T-cell (primary cell): ENCODE results near the gene ATP5MC2. TPM values are rescaled to one million over a fixed set of nuclear protein-coding genes. Genes with fewer than 3 reads are reported as not detected.
"Not testable (repeated sequence)": the region's sequence is repeated elsewhere in the genome, so short reads cannot be mapped to it uniquely, and the experiment has no call there.

Experiments used
- ATAC-seq, 4 experiments: fragments of 200-7000 bp in 3 of 4; fragments of 150-1000 bp in 1 of 4; cut with Tn5 transposase; replicated peaks in 1 of 4; 1 replicate in 3 of 4; 2 replicates in 1 of 4; pipeline ENCODE4 v1.10.0; 2021; ENCODE audit warnings: moderate library complexity in 3 of 4, mild to moderate bottlenecking in 2 of 4, moderate number of reproducible peaks in 1 of 4
- CTCF ChIA-PET, 2 donors: fragments of 300-600 bp; sonication (Branson Sonifier 250); formaldehyde crosslinking; loops; one replicate each; lab custom pipeline; 2022; ENCODE audit warnings: antibody characterized with exemption in 2 of 2; lab: Charles Lee
- POLR2A ChIA-PET, 2 donors: fragments of 300-600 bp; sonication (Branson Sonifier 250); formaldehyde crosslinking; loops; one replicate each; lab custom pipeline; 2022; ENCODE audit warnings: antibody characterized with exemption in 2 of 2; lab: Charles Lee
- DNase-seq, 35 experiments: peaks; one replicate each; pipeline versions ENCODE4 v3.0.0 to v3.0.0-alpha.2; 2013 to 2023
- H3K27ac ChIP-seq: one replicate; pipeline ENCODE4 v1.5.1; 2013; ENCODE audit warnings: low read length
- H3K27me3 ChIP-seq, 2 experiments: replicated peaks in 1 of 2; 1 replicate in 1 of 2; 2 replicates in 1 of 2; pipeline versions ENCODE4 v1.6.1 to v1.7.0; 2013; ENCODE audit warnings: low read length in 1 of 2, mixed read lengths in 1 of 2; ENCODE audit not compliant: control insufficient read depth in 2 of 2, insufficient read depth in 2 of 2; ENCODE audit errors: extremely low read depth in 1 of 2
- H3K36me3 ChIP-seq, 2 donors: 1 replicate in 1 of 2; 2 replicates in 1 of 2; pipeline versions ENCODE4 v1.6.1 to v1.7.0; 2013; ENCODE audit warnings: low read length in 1 of 2; ENCODE audit not compliant: control insufficient read depth in 2 of 2, insufficient read depth in 1 of 2; ENCODE audit errors: extremely low read depth in 1 of 2
- H3K4me1 ChIP-seq, 2 experiments: 1 replicate in 1 of 2; 2 replicates in 1 of 2; pipeline versions ENCODE4 v1.6.1 to v1.7.0; 2013; ENCODE audit warnings: low read length in 2 of 2, mixed read lengths in 1 of 2; ENCODE audit not compliant: insufficient read depth in 2 of 2, control insufficient read depth in 1 of 2; ENCODE audit errors: extremely low read depth in 1 of 2
- H3K4me3 ChIP-seq, 2 donors: 1 replicate in 1 of 2; 2 replicates in 1 of 2; pipeline versions ENCODE4 v1.5.1 to v1.7.0; 2013; ENCODE audit warnings: mild to moderate bottlenecking in 2 of 2, low read length in 1 of 2, moderate library complexity in 1 of 2; ENCODE audit not compliant: control insufficient read depth in 1 of 2; ENCODE audit errors: extremely low read depth in 1 of 2
- H3K9me3 ChIP-seq: 2 replicates; pipeline ENCODE4 v1.7.0; 2013
- H3K27ac Mint-ChIP-seq, 2 donors: one replicate each; pipeline ENCODE4 v1.8.0; 2020 to 2021; ENCODE audit warnings: mild to moderate bottlenecking in 2 of 2, mixed read lengths in 2 of 2
- H3K27me3 Mint-ChIP-seq, 2 donors: one replicate each; pipeline ENCODE4 v1.8.0; 2021 to 2022; ENCODE audit warnings: mixed read lengths in 2 of 2
- H3K36me3 Mint-ChIP-seq: one replicate; pipeline ENCODE4 v1.8.0; 2021; ENCODE audit warnings: mixed read lengths
- H3K4me1 Mint-ChIP-seq, 3 donors: one replicate each; pipeline ENCODE4 v1.8.0; 2020 to 2022; ENCODE audit warnings: mixed read lengths in 3 of 3, mild to moderate bottlenecking in 1 of 3
- H3K4me3 Mint-ChIP-seq, 3 donors: one replicate each; pipeline ENCODE4 v1.8.0; 2020 to 2022; ENCODE audit warnings: mild to moderate bottlenecking in 3 of 3, mixed read lengths in 3 of 3, moderate library complexity in 3 of 3
- H3K9me3 Mint-ChIP-seq, 3 donors: one replicate each; pipeline ENCODE4 v1.8.0; 2020 to 2022; ENCODE audit warnings: mixed read lengths in 3 of 3
- WGBS: methylation state at CpG from one replicate; pipeline ENCODE4 v1.1.5; 2013; ENCODE audit warnings: missing lambda C conversion rate; ENCODE audit not compliant: insufficient coverage; 5-methylcytosine and 5-hydroxymethylcytosine counted together
- total RNA-seq, 35 experiments: library from RNA in 6 of 35; stranded (reverse) in 6 of 35; fragments of 120-200 nt in 1 of 35; gene quantifications; one replicate each; pipeline versions ENCODE4 v1.2.1 to v1.2.4 and lab custom pipeline; 2013 to 2026

The ATP5MC2 gene
- total RNA-seq, 5 donors from 2014 or later (not counting 1 experiment from before 2014, with no cell fraction given), result 223 to 283 (median 251) TPM

GRCh38 chr12:53686436-53686835 lies 10.6 kb upstream of the ATP5MC2 start:
- Mint-ChIP-seq H3K36me3 (no peaks in the 10 kb centered on the region), H3K4me1 (no peaks in the 10 kb centered on the region), H3K4me3 (no peak overlapping the region), H3K27me3 (peaks cover 9 to 10% of the 10 kb centered on the region in 2 donors), H3K9me3 (no peaks in the 10 kb centered on the region), H3K27ac (no peak overlapping the region)
- Histone ChIP-seq H3K27me3 (peaks cover 3 to 10% of the 10 kb centered on the region in 2 experiments), H3K36me3 (no peaks in the 10 kb centered on the region), H3K4me3 (no peak overlapping the region), H3K9me3 (no peaks in the 10 kb centered on the region), H3K4me1 (no peaks in the 10 kb centered on the region), H3K27ac (no peak overlapping the region)
- ChIA-PET POLR2A (interaction anchor here in 1 of 2 donors (0.7 kb wide), 1 partner anchor 44 kb away, joined by 3 read pairs; no protein-coding TSS in a partner anchor), CTCF (interaction anchor here in 1 of 2 donors (0.6 to 1.3 kb wide), 5 partner anchors 10 to 60 kb away, joined by 3 read pairs; no protein-coding TSS in a partner anchor)
- ATAC-seq, result no peak
- WGBS, result no CpG with 5 or more reads among the region's 3 CpGs
- no peak for DNase-seq

- Mint-ChIP-seq H3K36me3 (no peaks in the 10 kb centered on the region), H3K27me3 (peaks cover 6 to 13% of the 10 kb centered on the region in 2 donors), H3K4me1 (no peaks in the 10 kb centered on the region), H3K9me3 (no peaks in the 10 kb centered on the region), H3K27ac (no peak overlapping the region), H3K4me3 (no peak overlapping the region)
- POLR2A ChIA-PET, result no interaction called here
- ATAC-seq (no peak), DNase-seq (no peak)
- no peaks in the 10 kb centered on the region for H3K4me1 ChIP-seq
- peaks cover 0 to 3% of the 10 kb centered on the region in 2 experiments for H3K27me3 ChIP-seq
- WGBS, result 85% methylated on average over 3 of the region's 3 CpGs
- CTCF ChIA-PET, result no interaction called here
- no peaks in the 10 kb centered on the region for H3K36me3 ChIP-seq
- H3K9me3 ChIP-seq, result no peaks in the 10 kb centered on the region
- H3K27ac ChIP-seq, result no peak overlapping the region
- no peak overlapping the region for H3K4me3 ChIP-seq
Measured at GRCh38 chr12:53684654-53685220, 8.9 kb upstream of the ATP5MC2 start.

- no peaks in the 10 kb centered on the region for H3K4me1 Mint-ChIP-seq
- no peak overlapping the region for H3K4me3 Mint-ChIP-seq
- CTCF ChIA-PET, result no interaction called here
- DNase-seq (no peak), ATAC-seq (no peak)
- H3K27ac Mint-ChIP-seq, result no peak overlapping the region
- peaks cover 11 to 16% of the 10 kb centered on the region in 2 donors for H3K27me3 Mint-ChIP-seq
- Histone ChIP-seq H3K27me3 (peaks cover 0 to 3% of the 10 kb centered on the region in 2 experiments), H3K36me3 (no peaks in the 10 kb centered on the region), H3K4me1 (no peaks in the 10 kb centered on the region), H3K9me3 (no peaks in the 10 kb centered on the region), H3K4me3 (no peak overlapping the region), H3K27ac (no peak overlapping the region)
- WGBS, result 93% methylated on average over 3 of the region's 9 CpGs
- no peaks in the 10 kb centered on the region for H3K36me3 Mint-ChIP-seq
- H3K9me3 Mint-ChIP-seq, result no peaks in the 10 kb centered on the region
- POLR2A ChIA-PET, result no interaction called here
Measured at GRCh38 chr12:53683983-53684382, 8.1 kb upstream of the ATP5MC2 start.

GRCh38 chr12:53683494-53683893 lies 7.6 kb upstream of the ATP5MC2 start:
- Mint-ChIP-seq H3K4me1 (no peaks in the 10 kb centered on the region), H3K9me3 (no peaks in the 10 kb centered on the region), H3K27me3 (peaks cover 10 to 18% of the 10 kb centered on the region in 2 donors), H3K36me3 (no peaks in the 10 kb centered on the region), H3K4me3 (no peak overlapping the region), H3K27ac (no peak overlapping the region)
- Histone ChIP-seq H3K27ac (no peak overlapping the region), H3K4me1 (no peaks in the 10 kb centered on the region), H3K27me3 (peaks cover 0 to 3% of the 10 kb centered on the region in 2 experiments), H3K4me3 (no peak overlapping the region), H3K9me3 (no peaks in the 10 kb centered on the region), H3K36me3 (no peaks in the 10 kb centered on the region)
- no peak for ATAC-seq
- no peak for DNase-seq
- WGBS, result no CpG with 5 or more reads among the region's 2 CpGs
- POLR2A ChIA-PET, result no interaction called here
- CTCF ChIA-PET, result interaction anchor here in 1 of 2 donors (0.6 kb wide), 1 partner anchor 79 kb away, joined by 3 read pairs; no protein-coding TSS in a partner anchor

GRCh38 chr12:53680061-53680460 lies 4.2 kb upstream of the ATP5MC2 start:
- POLR2A ChIA-PET, H3K27ac ChIP-seq, H3K27ac Mint-ChIP-seq, ATAC-seq, H3K36me3 Mint-ChIP-seq, H3K4me3 Mint-ChIP-seq, H3K4me3 ChIP-seq, H3K9me3 Mint-ChIP-seq, H3K9me3 ChIP-seq, H3K36me3 ChIP-seq, DNase-seq: not testable (repeated sequence)
- H3K27me3 Mint-ChIP-seq, result peaks cover 22 to 23% of the 10 kb centered on the region in 2 donors
- CTCF ChIA-PET, result interaction anchor here in 1 of 2 donors (0.7 kb wide), 1 partner anchor 28 kb away, joined by 3 read pairs; no protein-coding TSS in a partner anchor
- WGBS, result 100% methylated on average over 1 of the region's 5 CpGs
- peaks cover 7 to 18% (median 11%) of the 10 kb centered on the region in 3 donors for H3K4me1 Mint-ChIP-seq
- Histone ChIP-seq H3K27me3 (peaks cover 3 to 19% of the 10 kb centered on the region in 2 experiments), H3K4me1 (peaks cover 11 to 21% of the 10 kb centered on the region in 2 experiments)

GRCh38 chr12:53677800-53678148 lies 1.9 kb upstream of the ATP5MC2 start:
- H3K9me3 Mint-ChIP-seq, result no peaks in the 10 kb centered on the region
- no peak overlapping the region for H3K27ac ChIP-seq
- CTCF ChIA-PET, result interaction anchor here (0.6 to 1.0 kb wide), 6 partner anchors 56 to 1756 kb away, joined by 3 to 4 read pairs (median 3); no protein-coding TSS in a partner anchor
- no peak overlapping the region for H3K4me3 ChIP-seq
- ATAC-seq, result no peak
- peaks cover 3 to 19% of the 10 kb centered on the region in 2 experiments for H3K27me3 ChIP-seq
- H3K36me3 ChIP-seq, result peaks cover 0 to 9% of the 10 kb centered on the region in 2 donors
- DNase-seq, result no peak
- H3K4me1 ChIP-seq, result peaks cover 19 to 24% of the 10 kb centered on the region in 2 experiments
- H3K4me1 Mint-ChIP-seq, result peaks cover 13 to 33% (median 28%) of the 10 kb centered on the region in 3 donors
- peaks cover 18 to 23% of the 10 kb centered on the region in 2 donors for H3K27me3 Mint-ChIP-seq
- H3K9me3 ChIP-seq, result no peaks in the 10 kb centered on the region
- POLR2A ChIA-PET, result interaction anchor here in 1 of 2 donors (0.5 to 0.6 kb wide), 3 partner anchors 30 to 116 kb away, joined by 3 to 5 read pairs (median 5); no protein-coding TSS in a partner anchor
- WGBS, result no CpG with 5 or more reads among the region's 5 CpGs
- peaks cover 8% of the 10 kb centered on the region for H3K36me3 Mint-ChIP-seq
- peak overlapping the region; percentile 87 to 93 (median 92) for H3K4me3 Mint-ChIP-seq
- no peak overlapping the region for H3K27ac Mint-ChIP-seq
